H9 (cell line): ENCODE data around the gene PRKCA. TPM values are rescaled to one million over a fixed set of nuclear protein-coding genes. Genes with fewer than 3 reads are reported as not detected.

Experiments
- DNase-seq: peaks from one replicate; pipeline ENCODE4 v3.0.0-alpha.2; 2017
- H2AFZ ChIP-seq: one replicate; pipeline ENCODE4 v1.6.1; 2013; ENCODE audit warnings: mild to moderate bottlenecking, low read length, control low read depth, moderate library complexity
- H2AK5ac ChIP-seq: 2 replicates; pipeline ENCODE4 v1.6.1; 2013; ENCODE audit warnings: low read length, control low read depth, mixed read lengths; ENCODE audit not compliant: insufficient read length
- H2BK120ac ChIP-seq: one replicate; pipeline ENCODE4 v1.6.1; 2013; ENCODE audit warnings: low read depth, mild to moderate bottlenecking, low read length, control low read depth, inconsistent platforms; ENCODE audit not compliant: poor library complexity, severe bottlenecking
- H2BK12ac ChIP-seq: 2 replicates; pipeline ENCODE4 v1.6.1; 2013; ENCODE audit warnings: low read length, control low read depth, mixed read lengths, low read depth; ENCODE audit not compliant: insufficient read length
- H2BK15ac ChIP-seq: 2 replicates; pipeline ENCODE4 v1.6.1; 2013; ENCODE audit warnings: low read depth, low read length, control low read depth
- H2BK20ac ChIP-seq: one replicate; pipeline ENCODE4 v1.6.1; 2013; ENCODE audit warnings: low read depth, mild to moderate bottlenecking, low read length, control low read depth, inconsistent platforms; ENCODE audit not compliant: poor library complexity, severe bottlenecking
- H2BK5ac ChIP-seq: 2 replicates; pipeline ENCODE4 v1.6.1; 2013; ENCODE audit warnings: low read length, control low read depth, mixed read lengths; ENCODE audit not compliant: insufficient read length
- H3K14ac ChIP-seq: 2 replicates; pipeline ENCODE4 v1.6.1; 2013; ENCODE audit warnings: low read length, control low read depth; ENCODE audit not compliant: insufficient read depth
- H3K18ac ChIP-seq: 2 replicates; pipeline ENCODE4 v1.6.1; 2013; ENCODE audit warnings: low read depth, mild to moderate bottlenecking, mixed read lengths, low read length, control low read depth; ENCODE audit not compliant: insufficient read length
- H3K23ac ChIP-seq: 2 replicates; pipeline ENCODE4 v1.6.1; 2013; ENCODE audit warnings: low read length, control low read depth, mixed read lengths, low read depth; ENCODE audit not compliant: insufficient read length
- H3K23me2 ChIP-seq: 2 replicates; pipeline ENCODE4 v1.6.1; 2013; ENCODE audit warnings: low read depth, mild to moderate bottlenecking, mixed read lengths, low read length, control low read depth; ENCODE audit not compliant: insufficient read length, poor library complexity, severe bottlenecking
- H3K27ac ChIP-seq: 2 replicates; pipeline ENCODE4 v1.5.1; 2013; ENCODE audit warnings: low read length, control low read depth, mixed read lengths, low read depth; ENCODE audit not compliant: insufficient read length
- H3K27me3 ChIP-seq: 2 replicates; pipeline ENCODE4 v1.6.1; 2013; ENCODE audit warnings: low read length, control low read depth, inconsistent platforms; ENCODE audit not compliant: insufficient read depth
- H3K4ac ChIP-seq: 2 replicates; pipeline ENCODE4 v1.6.1; 2013; ENCODE audit warnings: low read depth, mild to moderate bottlenecking, control low read depth, inconsistent platforms, low read length, moderate library complexity
- H3K4me1 ChIP-seq: 2 replicates; pipeline ENCODE4 v1.6.1; 2013; ENCODE audit warnings: low read length, control low read depth, inconsistent platforms; ENCODE audit not compliant: insufficient read depth
- H3K4me2 ChIP-seq: 2 replicates; pipeline ENCODE4 v1.6.1; 2013; ENCODE audit warnings: low read length, control low read depth, mixed read lengths; ENCODE audit not compliant: insufficient read length, insufficient read depth
- H3K56ac ChIP-seq: 2 replicates; pipeline ENCODE4 v1.6.1; 2013; ENCODE audit warnings: low read depth, mild to moderate bottlenecking, mixed read lengths, low read length, control low read depth; ENCODE audit not compliant: insufficient read length
- H3K79me1 ChIP-seq: 2 replicates; pipeline ENCODE4 v1.6.1; 2013; ENCODE audit warnings: low read depth, mild to moderate bottlenecking, moderate library complexity, low read length, control low read depth, inconsistent platforms; ENCODE audit not compliant: insufficient read depth, poor library complexity, severe bottlenecking
- H3K79me2 ChIP-seq: 2 replicates; pipeline ENCODE4 v1.6.1; 2013; ENCODE audit warnings: low read length, control low read depth, inconsistent platforms; ENCODE audit not compliant: insufficient read depth
- H3K9ac ChIP-seq: 2 replicates; pipeline ENCODE4 v1.6.1; 2013; ENCODE audit warnings: low read length, control low read depth, mixed read lengths; ENCODE audit not compliant: insufficient read length; ENCODE audit errors: extremely low read depth
- H3K9me3 ChIP-seq: one replicate; pipeline ENCODE4 v1.6.1; 2013; ENCODE audit warnings: low read depth, low read length, inconsistent platforms; ENCODE audit not compliant: control insufficient read depth
- H3T11ph ChIP-seq: one replicate; pipeline ENCODE4 v1.6.1; 2013; ENCODE audit warnings: mild to moderate bottlenecking, low read length, control low read depth, inconsistent platforms
- H4K20me1 ChIP-seq: one replicate; pipeline ENCODE4 v1.6.1; 2013; ENCODE audit not compliant: control insufficient read depth, insufficient read length, insufficient read depth
- H4K5ac ChIP-seq: 2 replicates; pipeline ENCODE4 v1.6.1; 2013; ENCODE audit warnings: low read depth, mild to moderate bottlenecking, mixed read lengths, low read length, control low read depth; ENCODE audit not compliant: insufficient read length
- H4K8ac ChIP-seq: replicated peaks from 2 replicates; pipeline ENCODE4 v1.6.1; 2013; ENCODE audit warnings: low read length, control low read depth, mixed read lengths, low read depth; ENCODE audit not compliant: insufficient read length
- H4K91ac ChIP-seq: 2 replicates; pipeline ENCODE4 v1.6.1; 2013; ENCODE audit warnings: low read depth, mild to moderate bottlenecking, moderate library complexity, mixed read lengths, low read length, control low read depth; ENCODE audit not compliant: insufficient read length
- H3K27ac Mint-ChIP-seq, 3 experiments: 2 replicates in 2 of 3; 3 replicates in 1 of 3; pipeline ENCODE4 v1.8.0; 2020 to 2021; ENCODE audit warnings: mixed read lengths in 3 of 3, mild to moderate bottlenecking in 1 of 3, moderate library complexity in 1 of 3
- H3K27me3 Mint-ChIP-seq: 2 replicates; pipeline ENCODE4 v1.8.0; 2021; ENCODE audit warnings: low read depth, mild to moderate bottlenecking, moderate library complexity, mixed read lengths
- H3K36me3 Mint-ChIP-seq, 3 experiments: 2 replicates in 2 of 3; 3 replicates in 1 of 3; pipeline ENCODE4 v1.8.0; 2020 to 2021; ENCODE audit warnings: low read depth in 3 of 3, mixed read lengths in 3 of 3; ENCODE audit not compliant: insufficient read depth in 1 of 3
- H3K4me1 Mint-ChIP-seq, 2 experiments: 2 replicates each; pipeline ENCODE4 v1.8.0; 2020; ENCODE audit warnings: mixed read lengths in 2 of 2
- H3K4me3 Mint-ChIP-seq, 2 experiments: 2 replicates in 1 of 2; 3 replicates in 1 of 2; pipeline ENCODE4 v1.8.0; 2020 to 2021; ENCODE audit warnings: mild to moderate bottlenecking in 2 of 2, mixed read lengths in 2 of 2, moderate library complexity in 1 of 2
- H3K9me3 Mint-ChIP-seq, 2 experiments: 2 replicates in 1 of 2; 3 replicates in 1 of 2; pipeline ENCODE4 v1.8.0; 2020; ENCODE audit warnings: mild to moderate bottlenecking in 2 of 2, mixed read lengths in 2 of 2, moderate library complexity in 1 of 2
- CTCF ChIP-seq: fragments of 200-600 bp; sonication (generic); conservative IDR thresholded peaks from 3 replicates; pipeline ENCODE4 v1.8.0; 2021; ENCODE audit warnings: antibody characterized with exemption, mild to moderate bottlenecking
- WGBS: extraction: QIAGEN DNeasy Blood & Tissue Kit; methylation state at CpG from one replicate; pipeline ENCODE4 v1.1.7; 2013; ENCODE audit warnings: missing lambda C conversion rate, low lambda C conversion rate, mixed read lengths; ENCODE audit not compliant: insufficient read length; ENCODE audit errors: extremely low coverage; 5-methylcytosine and 5-hydroxymethylcytosine counted together
- total RNA-seq: library from RNA; stranded (reverse); gene quantifications from 2 replicates; pipeline ENCODE4 v1.2.1, GENCODE V29; 2021

Gene PRKCA
- total RNA-seq, 1 experiment from 2014 or later, result 10.5 TPM

- peaks cover 11 to 14% of the 10 kb centered on the region in 2 experiments; a peak in 4 of 5 replicates for H3K9me3 Mint-ChIP-seq
- Histone ChIP-seq H3K4ac (no peak overlapping the region), H2BK15ac (no peak overlapping the region), H3K79me2 (no peaks in the 10 kb centered on the region), H3K56ac (no peak overlapping the region), H4K91ac (no peak overlapping the region), H2BK12ac (no peak overlapping the region), H3K23me2 (no peaks in the 10 kb centered on the region), H2BK5ac (no peak overlapping the region), H3K27ac (no peak overlapping the region), H3K23ac (no peak overlapping the region), H2BK120ac (no peak overlapping the region), H2BK20ac (no peak overlapping the region), H4K8ac (no peak overlapping the region), H3K18ac (no peak overlapping the region), H3K9me3 (no peaks in the 10 kb centered on the region), H2AK5ac (no peak overlapping the region), H3K79me1 (no peaks in the 10 kb centered on the region), H3K27me3 (no peaks in the 10 kb centered on the region), H3K9ac (no peak overlapping the region), H4K20me1 (no peaks in the 10 kb centered on the region), H4K5ac (no peak overlapping the region), H3K4me1 (no peaks in the 10 kb centered on the region), H2AFZ (no peak overlapping the region), H3K4me2 (no peak overlapping the region), H3K14ac (no peak overlapping the region), H3T11ph (no peak overlapping the region)
- TF ChIP-seq CTCF, result no peak
- H3K27me3 Mint-ChIP-seq, result no peaks in the 10 kb centered on the region
- WGBS, result no CpG with 5 or more reads among the region's 6 CpGs
- DNase-seq, result no peak
- H3K4me1 Mint-ChIP-seq, result no peaks in the 10 kb centered on the region
- no peak overlapping the region for H3K27ac Mint-ChIP-seq
- no peak overlapping the region for H3K4me3 Mint-ChIP-seq
- H3K36me3 Mint-ChIP-seq, result peaks cover 0 to 11% (median 0%) of the 10 kb centered on the region in 3 experiments; a peak in 1 of 7 replicates
These were observed 26.8 kb upstream of the PRKCA start for GRCh38 chr17:66275651-66276050.
